Mesendoderm (in vitro differentiated cells): Measurements from ENCODE around the gene USP12.
"Not testable (repeated sequence)": the region's sequence is repeated elsewhere in the genome, so short reads cannot be mapped to it uniquely, and the experiment has no call there.

Experiments
- DNase-seq: peaks from one replicate; pipeline ENCODE4 v3.0.0; 2013
- H2AK5ac ChIP-seq: 2 replicates; pipeline ENCODE4 v1.6.1; 2013; ENCODE audit warnings: low read length, inconsistent platforms
- H2BK120ac ChIP-seq: 2 replicates; pipeline ENCODE4 v1.6.1; 2013; ENCODE audit warnings: low read depth, mild to moderate bottlenecking, low read length, moderate library complexity, mixed read lengths
- H2BK15ac ChIP-seq: replicated peaks from 2 replicates; pipeline ENCODE4 v1.6.1; 2013; ENCODE audit warnings: low read depth, mild to moderate bottlenecking, moderate library complexity
- H2BK5ac ChIP-seq: 2 replicates; pipeline ENCODE4 v1.6.1; 2013; ENCODE audit warnings: low read length, inconsistent platforms
- H3K18ac ChIP-seq: 2 replicates; pipeline ENCODE4 v1.6.1; 2013; ENCODE audit warnings: mild to moderate bottlenecking, low read length, mixed read lengths
- H3K23ac ChIP-seq: one replicate; pipeline ENCODE4 v1.6.1; 2013; ENCODE audit warnings: low read length
- H3K27ac ChIP-seq: 2 replicates; pipeline ENCODE4 v1.5.1; 2013; ENCODE audit warnings: low read depth, mild to moderate bottlenecking, inconsistent platforms, low read length, moderate library complexity
- H3K27me3 ChIP-seq: 2 replicates; pipeline ENCODE4 v1.6.1; 2013; ENCODE audit warnings: low read length, control low read depth, mild to moderate bottlenecking, inconsistent platforms; ENCODE audit not compliant: insufficient read depth, poor library complexity
- H3K36me3 ChIP-seq: 2 replicates; pipeline ENCODE4 v1.6.1; 2013; ENCODE audit warnings: low read length, inconsistent platforms; ENCODE audit not compliant: control insufficient read depth, insufficient read depth
- H3K4ac ChIP-seq: one replicate; pipeline ENCODE4 v1.6.1; 2013; ENCODE audit warnings: low read depth, mild to moderate bottlenecking, low read length, moderate library complexity
- H3K4me1 ChIP-seq: 2 replicates; pipeline ENCODE4 v1.6.1; 2013; ENCODE audit warnings: low read depth, low read length, inconsistent platforms; ENCODE audit not compliant: control insufficient read depth
- H3K4me2 ChIP-seq: 2 replicates; pipeline ENCODE4 v1.6.1; 2013; ENCODE audit warnings: low read length
- H3K4me3 ChIP-seq: 2 replicates; pipeline ENCODE4 v1.5.1; 2013; ENCODE audit warnings: mild to moderate bottlenecking, low read length
- H3K56ac ChIP-seq: one replicate; pipeline ENCODE4 v1.6.1; 2013; ENCODE audit warnings: low read length
- H3K79me1 ChIP-seq: 2 replicates; pipeline ENCODE4 v1.6.1; 2013; ENCODE audit warnings: low read length, inconsistent platforms
- H3K79me2 ChIP-seq: 2 replicates; pipeline ENCODE4 v1.6.1; 2013; ENCODE audit warnings: mild to moderate bottlenecking, low read length; ENCODE audit not compliant: control insufficient read depth, insufficient read depth
- H3K9ac ChIP-seq: 2 replicates; pipeline ENCODE4 v1.6.1; 2013; ENCODE audit warnings: low read length, inconsistent platforms
- H4K5ac ChIP-seq: one replicate; pipeline ENCODE4 v1.6.1; 2013; ENCODE audit warnings: low read length
- H4K8ac ChIP-seq: one replicate; pipeline ENCODE4 v1.6.1; 2013; ENCODE audit warnings: low read depth, mild to moderate bottlenecking, control low read depth, low read length, moderate library complexity
- WGBS: extraction: QIAGEN DNeasy Blood & Tissue Kit; methylation state at CpG from one replicate; pipeline ENCODE4 v1.1.7; 2013; ENCODE audit warnings: low lambda C conversion rate, missing lambda C conversion rate; ENCODE audit not compliant: insufficient coverage; ENCODE audit errors: extremely low coverage; 5-methylcytosine and 5-hydroxymethylcytosine counted together

Gene USP12

GRCh38 chr13:27148900-27149299 lies 22.7 kb downstream of the USP12 start:
- H2BK15ac ChIP-seq, result no peak overlapping the region
- H3K4me2 ChIP-seq, result no peak overlapping the region
- no peaks in the 10 kb centered on the region for H3K36me3 ChIP-seq
- no peak overlapping the region for H4K8ac ChIP-seq
- no peak overlapping the region for H2BK120ac ChIP-seq
- WGBS, result no CpG with 5 or more reads among the region's 6 CpGs
- no peak overlapping the region for H3K56ac ChIP-seq
- no peak overlapping the region for H3K23ac ChIP-seq
- H3K4me3 ChIP-seq, result no peak overlapping the region
- no peak overlapping the region for H3K27ac ChIP-seq
- no peak overlapping the region for H3K18ac ChIP-seq
- peaks cover 23% of the 10 kb centered on the region for H3K79me1 ChIP-seq
- H3K4me1 ChIP-seq, result no peaks in the 10 kb centered on the region
- no peak overlapping the region for H4K5ac ChIP-seq
- H3K79me2 ChIP-seq, result peaks cover 51% of the 10 kb centered on the region
- no peak overlapping the region for H3K9ac ChIP-seq
- H2AK5ac ChIP-seq, result no peak overlapping the region
- no peak overlapping the region for H2BK5ac ChIP-seq
- DNase-seq, result no peak
- H3K4ac ChIP-seq, result no peak overlapping the region
- no peaks in the 10 kb centered on the region for H3K27me3 ChIP-seq

GRCh38 chr13:27147530-27148170 lies 24.0 kb downstream of the USP12 start:
- H3K23ac ChIP-seq, result no peak overlapping the region
- H3K4me1 ChIP-seq, result no peaks in the 10 kb centered on the region
- DNase-seq, result no peak
- no peak overlapping the region for H3K27ac ChIP-seq
- no peak overlapping the region for H4K5ac ChIP-seq
- peaks cover 20% of the 10 kb centered on the region for H3K79me1 ChIP-seq
- no peak overlapping the region for H2AK5ac ChIP-seq
- H3K79me2 ChIP-seq, result peaks cover 51% of the 10 kb centered on the region
- H4K8ac ChIP-seq, result no peak overlapping the region
- H3K4me3 ChIP-seq, result no peak overlapping the region
- no CpG with 5 or more reads among the region's 8 CpGs for WGBS
- H3K18ac ChIP-seq, result no peak overlapping the region
- H2BK120ac ChIP-seq, result no peak overlapping the region
- H2BK15ac ChIP-seq, result no peak overlapping the region
- no peak overlapping the region for H2BK5ac ChIP-seq
- H3K56ac ChIP-seq, result no peak overlapping the region
- no peak overlapping the region for H3K4me2 ChIP-seq
- H3K36me3 ChIP-seq, result no peaks in the 10 kb centered on the region
- H3K4ac ChIP-seq, result no peak overlapping the region
- H3K27me3 ChIP-seq, result no peaks in the 10 kb centered on the region
- no peak overlapping the region for H3K9ac ChIP-seq

- Histone ChIP-seq H2AK5ac (no peak overlapping the region), H3K27ac (no peak overlapping the region), H3K4ac (no peak overlapping the region), H3K9ac (no peak overlapping the region), H2BK120ac (no peak overlapping the region), H3K4me1 (peaks cover 5% of the 10 kb centered on the region), H3K79me1 (peaks cover 11% of the 10 kb centered on the region), H3K18ac (no peak overlapping the region), H4K5ac (no peak overlapping the region), H3K4me3 (no peak overlapping the region), H3K56ac (no peak overlapping the region), H2BK15ac (no peak overlapping the region), H3K23ac (no peak overlapping the region), H3K27me3 (no peaks in the 10 kb centered on the region), H3K79me2 (peaks cover 47% of the 10 kb centered on the region), H3K36me3 (no peaks in the 10 kb centered on the region), H2BK5ac (no peak overlapping the region), H3K4me2 (no peak overlapping the region), H4K8ac (no peak overlapping the region)
- no CpG with 5 or more reads among the region's 5 CpGs for WGBS
- DNase-seq, result no peak
Measured at GRCh38 chr13:27141746-27142145, 29.9 kb downstream of the USP12 start.

DNA sequence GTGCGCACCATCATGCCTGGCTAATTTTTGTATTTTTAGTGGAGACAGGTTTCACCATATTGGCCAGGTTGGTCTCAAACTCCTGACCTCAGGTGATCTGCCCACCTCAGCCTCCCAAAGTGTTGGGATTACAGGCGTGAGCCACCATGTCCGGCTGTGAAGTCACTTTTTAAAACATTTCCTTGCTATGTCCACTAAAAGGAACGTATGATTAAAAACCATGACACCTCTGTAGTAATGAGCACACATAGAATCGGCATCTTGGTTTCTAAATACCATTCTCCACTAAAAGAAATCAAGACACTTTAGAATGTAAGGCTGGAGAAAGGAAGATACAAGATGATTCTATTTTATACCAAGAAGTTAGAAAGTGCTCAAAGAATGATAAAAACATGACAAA lies 30.5 kb downstream of the USP12 start:
- H3K56ac ChIP-seq, H3K36me3 ChIP-seq, H3K4me2 ChIP-seq, H2AK5ac ChIP-seq, H2BK120ac ChIP-seq, H3K4ac ChIP-seq, H3K9ac ChIP-seq, DNase-seq, H3K27me3 ChIP-seq, H4K8ac ChIP-seq, H3K4me3 ChIP-seq, H2BK5ac ChIP-seq, H2BK15ac ChIP-seq, H3K27ac ChIP-seq, H3K23ac ChIP-seq, H3K18ac ChIP-seq, H3K4me1 ChIP-seq, H4K5ac ChIP-seq: not testable (repeated sequence)
- no CpG with 5 or more reads among the region's 5 CpGs for WGBS
- Histone ChIP-seq H3K79me2 (peaks cover 42% of the 10 kb centered on the region), H3K79me1 (peaks cover 11% of the 10 kb centered on the region)

GRCh38 chr13:27140060-27140459 lies 31.6 kb downstream of the USP12 start:
- no peak overlapping the region for H3K4me2 ChIP-seq
- DNase-seq, result no peak
- H3K4me1 ChIP-seq, result peaks cover 5% of the 10 kb centered on the region
- H2BK15ac ChIP-seq, result no peak overlapping the region
- H3K27ac ChIP-seq, result no peak overlapping the region
- no peak overlapping the region for H4K8ac ChIP-seq
- H2AK5ac ChIP-seq, result no peak overlapping the region
- no peaks in the 10 kb centered on the region for H3K36me3 ChIP-seq
- no CpG with 5 or more reads among the region's 4 CpGs for WGBS
- no peak overlapping the region for H3K23ac ChIP-seq
- H2BK5ac ChIP-seq, result no peak overlapping the region
- H3K9ac ChIP-seq, result no peak overlapping the region
- H3K79me1 ChIP-seq, result peaks cover 10% of the 10 kb centered on the region
- no peak overlapping the region for H2BK120ac ChIP-seq
- H3K27me3 ChIP-seq, result no peaks in the 10 kb centered on the region
- no peak overlapping the region for H4K5ac ChIP-seq
- H3K79me2 ChIP-seq, result peaks cover 47% of the 10 kb centered on the region
- H3K18ac ChIP-seq, result no peak overlapping the region
- no peak overlapping the region for H3K56ac ChIP-seq
- H3K4me3 ChIP-seq, result no peak overlapping the region
- H3K4ac ChIP-seq, result no peak overlapping the region

GRCh38 chr13:27139565-27139964 lies 32.0 kb downstream of the USP12 start:
- H3K36me3 ChIP-seq, result no peaks in the 10 kb centered on the region
- no peaks in the 10 kb centered on the region for H3K27me3 ChIP-seq
- no peak overlapping the region for H3K56ac ChIP-seq
- H2BK5ac ChIP-seq, result no peak overlapping the region
- H4K5ac ChIP-seq, result no peak overlapping the region
- no peak overlapping the region for H2AK5ac ChIP-seq
- no peak overlapping the region for H4K8ac ChIP-seq
- H3K18ac ChIP-seq, result no peak overlapping the region
- peaks cover 46% of the 10 kb centered on the region for H3K79me2 ChIP-seq
- no peak overlapping the region for H3K9ac ChIP-seq
- DNase-seq, result no peak
- H3K4me3 ChIP-seq, result no peak overlapping the region
- peaks cover 5% of the 10 kb centered on the region for H3K4me1 ChIP-seq
- peaks cover 7% of the 10 kb centered on the region for H3K79me1 ChIP-seq
- no peak overlapping the region for H2BK15ac ChIP-seq
- no peak overlapping the region for H3K27ac ChIP-seq
- H3K4ac ChIP-seq, result no peak overlapping the region
- no CpG with 5 or more reads among the region's 2 CpGs for WGBS
- no peak overlapping the region for H3K23ac ChIP-seq
- H3K4me2 ChIP-seq, result no peak overlapping the region
- no peak overlapping the region for H2BK120ac ChIP-seq
